Smooth muscle cell of the brain vasculature (primary cell): Measurements from ENCODE around the gene FAM219A.
"Not testable (repeated sequence)": the region's sequence is repeated elsewhere in the genome, so short reads cannot be mapped to it uniquely, and the experiment has no call there.

ENCODE experiments used
- DNase-seq: peaks from one replicate; pipeline ENCODE4 v3.0.0-alpha.2; 2012; ENCODE audit warnings: low read depth, low spot score

FAM219A gene

GRCh38 chr9:34443976-34444375 is 14.4 kb downstream of the FAM219A start:
- no peak for DNase-seq

GRCh38 chr9:34443533-34443932 is 14.8 kb downstream of the FAM219A start:
- DNase-seq = no peak

GRCh38 chr9:34442770-34443169 is 15.6 kb downstream of the FAM219A start:
- no peak for DNase-seq

- DNase-seq = no peak
Observed at GRCh38 chr9:34440017-34440416, 18.4 kb downstream of the FAM219A start.

GRCh38 chr9:34438465-34438864 is 19.9 kb downstream of the FAM219A start:
- DNase-seq = not testable (repeated sequence)

- not testable (repeated sequence) for DNase-seq
Observed at GRCh38 chr9:34437926-34438307, 20.5 kb downstream of the FAM219A start.

GRCh38 chr9:34437006-34437925 is 21.1 kb downstream of the FAM219A start:
- peak; percentile 64 for DNase-seq

GRCh38 chr9:34431667-34432066 is 26.7 kb downstream of the FAM219A start:
- no peak for DNase-seq

- DNase-seq = peak; percentile 57
Observed at GRCh38 chr9:34430843-34431437, 27.4 kb downstream of the FAM219A start.

- peak; percentile 88 for DNase-seq
Observed at GRCh38 chr9:34428325-34428958, 29.9 kb downstream of the FAM219A start.

GRCh38 chr9:34426347-34427074 is 31.9 kb downstream of the FAM219A start:
- no peak for DNase-seq

GRCh38 chr9:34419716-34420504 is 38.5 kb downstream of the FAM219A start:
- DNase-seq = no peak

- no peak for DNase-seq
Observed at GRCh38 chr9:34417734-34418133, 40.6 kb downstream of the FAM219A start.

GRCh38 chr9:34413231-34413852 is 45.0 kb downstream of the FAM219A start:
- DNase-seq = no peak

GRCh38 chr9:34412336-34412735 is 46.0 kb downstream of the FAM219A start:
- DNase-seq = no peak

- no peak for DNase-seq
Observed at GRCh38 chr9:34409154-34409553, 49.2 kb downstream of the FAM219A start.

- DNase-seq = no peak
Observed at GRCh38 chr9:34408173-34408572, 50.2 kb downstream of the FAM219A start.

GRCh38 chr9:34406219-34406618 is 52.2 kb downstream of the FAM219A start:
- DNase-seq = no peak

GRCh38 chr9:34405719-34406118 is 52.7 kb downstream of the FAM219A start:
- no peak for DNase-seq

- DNase-seq = no peak
Observed at GRCh38 chr9:34403554-34404380, 54.6 kb downstream of the FAM219A start.
